ENCODE data around the gene CASQ2. TPM values are rescaled to one million over a fixed set of nuclear protein-coding genes. Genes with fewer than 3 reads are reported as not detected.

CASQ2 gene
- total and polyA plus RNA-seq, 9 of the 15 experiments (the other 6 are each of a cell fraction or from before 2014, with no cell fraction given) = not detected

DNA sequence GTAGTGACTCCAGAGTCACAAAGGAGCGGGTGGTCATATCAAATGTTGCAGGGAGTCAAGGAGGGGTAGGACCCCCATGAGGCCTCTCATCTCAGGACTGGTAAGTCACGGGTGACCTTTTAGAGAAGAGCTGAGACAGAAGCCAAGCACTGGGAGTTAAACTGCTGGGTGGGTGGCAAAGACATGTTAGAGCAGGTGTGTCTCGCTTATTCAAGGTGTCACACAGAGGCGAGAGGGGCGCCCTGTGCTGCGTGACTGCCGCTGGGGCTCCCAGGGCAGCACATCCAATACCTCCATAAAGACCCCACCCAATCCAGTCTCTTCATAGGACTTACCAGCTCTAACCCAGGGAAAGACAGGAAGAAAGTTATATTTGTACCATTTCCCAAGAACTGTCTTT lies 15.2 kb downstream of the CASQ2 start:
- BruUV-seq (replicated peaks) = no TSS peak
- no peak overlapping the region for H3K9ac ChIP-seq (ENCODE audit: insufficient read depth in 1 of 2, low read depth in 2 of 2, low read length in 2 of 2)
- no peak overlapping the region for H3K4me2 ChIP-seq (ENCODE audit: insufficient read depth, low read length)
- H3K27me3 ChIP-seq (ENCODE audit: control insufficient read depth in 2 of 2, insufficient read depth in 2 of 2, low read length in 2 of 2) = peaks cover 13 to 26% of the 10 kb centered on the region in 2 experiments; a peak in 4 of 5 replicates
- FAIRE-seq (no peak), DNase-seq (ENCODE audit: extremely low read depth in 1 of 4, low spot score in 3 of 4) (no peak), ATAC-seq (no peak; the same call in 2 of the 3 replicates)
- in situ Hi-C loops (cut with MboI) = loop anchor here (25.0 kb wide), 1 partner anchor 616 kb away; no protein-coding TSS in a partner anchor
- intact Hi-C loops (cut with micrococcal nuclease) = no loop called here
- H3K36me3 ChIP-seq (ENCODE audit: control insufficient read depth, insufficient read depth, low read length) = no peaks in the 10 kb centered on the region
- under 1% methylated on average over 7 of the region's 7 CpGs for WGBS (ENCODE audit: insufficient coverage, low coverage, missing lambda C conversion rate)
- no peak for TF ChIP-seq NFIX (CRISPR knock-in tag; IDR thresholded peaks at IDR 0.05; ENCODE audit: low read depth)
- TF ChIP-seq ZKSCAN3 (CRISPR knock-in tag; IDR thresholded peaks at IDR 0.05) = no peak
- TF ChIP-seq, protein P1, sequence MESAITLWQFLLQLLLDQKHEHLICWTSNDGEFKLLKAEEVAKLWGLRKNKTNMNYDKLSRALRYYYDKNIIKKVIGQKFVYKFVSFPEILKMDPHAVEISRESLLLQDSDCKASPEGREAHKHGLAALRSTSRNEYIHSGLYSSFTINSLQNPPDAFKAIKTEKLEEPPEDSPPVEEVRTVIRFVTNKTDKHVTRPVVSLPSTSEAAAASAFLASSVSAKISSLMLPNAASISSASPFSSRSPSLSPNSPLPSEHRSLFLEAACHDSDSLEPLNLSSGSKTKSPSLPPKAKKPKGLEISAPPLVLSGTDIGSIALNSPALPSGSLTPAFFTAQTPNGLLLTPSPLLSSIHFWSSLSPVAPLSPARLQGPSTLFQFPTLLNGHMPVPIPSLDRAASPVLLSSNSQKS (CRISPR knock-in tag; IDR thresholded peaks at IDR 0.05) = no peak
- no peak for TF ChIP-seq ASH1L (IDR thresholded peaks at IDR 0.05; ENCODE audit: borderline replicate concordance, low read depth, partially characterized antibody)
- no peak for TF ChIP-seq ZBTB17 (CRISPR knock-in tag; IDR thresholded peaks at IDR 0.05)
- TF ChIP-seq JUN (IDR thresholded peaks at IDR 0.05; ENCODE audit: borderline replicate concordance, low read depth, low read length) = no peak
- TF ChIP-seq JUN (CRISPR knock-in tag; IDR thresholded peaks at IDR 0.05; ENCODE audit: borderline replicate concordance) = no peak
- TF ChIP-seq IRF2 (CRISPR knock-in tag; IDR thresholded peaks at IDR 0.05) = no peak
- no peak for TF ChIP-seq ZNF384 (IDR thresholded peaks at IDR 0.05; ENCODE audit: low read depth, low read length)
- H3K27ac ChIP-seq (ENCODE audit: extremely low read depth, low read depth, low read length) = no peak overlapping the region
- ChIA-PET POLR2A (interaction anchor here (0.6 kb wide), 1 partner anchor 280 kb away, joined by 3 read pairs; no protein-coding TSS in a partner anchor), CTCF (ENCODE audit: low intra/inter-chr PET ratio) (no interaction called here)
- no peaks in the 10 kb centered on the region for H3K9me3 ChIP-seq (replicated peaks; ENCODE audit: control insufficient read depth, insufficient read depth, low read depth, low read length)
- no peaks in the 10 kb centered on the region for H3K79me2 ChIP-seq (ENCODE audit: control insufficient read depth, insufficient read depth, low read length)
- H3K4me3 ChIP-seq = no peak overlapping the region
- no peaks in the 10 kb centered on the region for H3K9me1 ChIP-seq (ENCODE audit: control insufficient read depth, insufficient read depth, low read length)
- no peaks in the 10 kb centered on the region for H3K4me1 ChIP-seq (replicated peaks in 1 of 2; ENCODE audit: control insufficient read depth in 2 of 2, insufficient read depth in 2 of 2, low read length in 2 of 2)
- H4K20me1 ChIP-seq (replicated peaks; ENCODE audit: control insufficient read depth, insufficient read depth, low read length) = no peaks in the 10 kb centered on the region
- no peak overlapping the region for H2AFZ ChIP-seq (ENCODE audit: low read depth, low read length)

Data from K562 (cell line).